ENCODE results near the gene UBAP1.
"Not testable (repeated sequence)": the region's sequence is repeated elsewhere in the genome, so short reads cannot be mapped to it uniquely, and the experiment has no call there.

Gene UBAP1

DNA sequence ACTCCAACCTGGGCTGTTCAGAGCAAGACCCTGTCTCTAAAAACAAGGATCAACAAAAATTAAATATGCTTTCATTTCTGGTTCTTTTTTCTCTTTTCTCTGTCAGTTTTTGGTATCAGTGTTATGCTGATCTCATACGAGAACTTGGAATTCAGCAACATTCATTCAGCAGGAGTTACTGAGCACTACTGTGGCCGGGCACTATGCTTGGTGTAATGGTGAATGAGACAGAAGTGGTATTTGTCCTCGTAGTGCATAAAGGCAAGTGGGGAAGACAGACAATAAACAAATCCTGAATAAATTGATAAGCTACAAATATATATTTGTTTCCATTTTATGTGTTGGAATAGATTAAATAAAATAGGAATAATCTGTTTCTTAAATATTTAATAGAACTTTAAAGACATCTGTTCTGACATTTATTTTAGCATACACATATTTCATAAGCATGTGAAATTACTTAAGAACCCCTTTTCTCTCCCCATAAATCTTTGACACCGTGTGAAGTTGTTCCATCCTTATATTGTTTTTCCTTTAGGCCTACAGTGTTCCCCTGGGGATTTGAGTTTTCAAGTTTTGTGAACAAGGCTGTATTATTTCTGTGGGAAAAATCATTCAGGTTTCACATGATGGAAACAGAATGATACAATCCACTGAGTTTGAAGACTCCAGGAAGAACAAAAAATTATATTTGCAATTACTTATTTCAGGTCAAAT lies 24.6 kb downstream of the UBAP1 start:
- Mint-ChIP-seq H3K4me1 (peaks cover 6% of the 10 kb centered on the region), H3K27ac (no peak overlapping the region), H3K36me3 (ENCODE audit: low read depth) (peaks cover 21% of the 10 kb centered on the region)

DNA sequence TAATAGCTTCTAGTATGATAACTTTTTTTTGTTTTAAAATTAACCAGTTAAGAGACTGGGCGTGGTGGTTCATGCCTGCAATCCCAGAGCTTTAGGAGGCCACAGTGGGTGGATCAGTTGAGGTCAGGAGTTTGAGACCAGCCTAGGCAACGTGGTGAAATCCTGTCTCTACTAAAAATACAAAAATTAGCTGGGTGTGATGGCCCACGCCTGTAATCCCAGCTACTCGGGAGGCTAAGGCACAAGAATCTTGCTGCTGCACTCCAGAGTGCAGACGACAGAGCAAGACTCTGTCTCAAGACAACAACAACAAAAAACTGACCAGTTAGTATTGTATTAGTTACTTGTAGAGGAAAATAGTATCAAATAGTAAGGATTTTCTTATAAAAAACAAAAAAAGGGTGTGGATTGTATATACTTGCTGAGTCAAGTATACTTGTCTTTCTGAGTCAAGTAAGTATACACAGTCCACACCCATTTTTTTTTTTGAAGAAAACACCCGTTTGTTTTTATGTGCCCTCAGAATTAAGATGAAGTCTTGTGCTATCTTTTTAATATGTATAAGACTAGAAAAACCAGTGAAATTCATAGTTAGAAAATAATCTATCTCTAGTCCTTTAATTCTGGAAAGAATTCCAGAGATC lies 25.3 kb downstream of the UBAP1 start:
- Mint-ChIP-seq H3K4me1 (peaks cover 6% of the 10 kb centered on the region), H3K27ac (no peak overlapping the region), H3K4me3 (no peak overlapping the region), H3K36me3 (ENCODE audit: low read depth) (peaks cover 22% of the 10 kb centered on the region), H3K27me3 (ENCODE audit: low read depth) (no peaks in the 10 kb centered on the region), H3K9me3 (no peaks in the 10 kb centered on the region)
- TF ChIP-seq, protein P1, sequence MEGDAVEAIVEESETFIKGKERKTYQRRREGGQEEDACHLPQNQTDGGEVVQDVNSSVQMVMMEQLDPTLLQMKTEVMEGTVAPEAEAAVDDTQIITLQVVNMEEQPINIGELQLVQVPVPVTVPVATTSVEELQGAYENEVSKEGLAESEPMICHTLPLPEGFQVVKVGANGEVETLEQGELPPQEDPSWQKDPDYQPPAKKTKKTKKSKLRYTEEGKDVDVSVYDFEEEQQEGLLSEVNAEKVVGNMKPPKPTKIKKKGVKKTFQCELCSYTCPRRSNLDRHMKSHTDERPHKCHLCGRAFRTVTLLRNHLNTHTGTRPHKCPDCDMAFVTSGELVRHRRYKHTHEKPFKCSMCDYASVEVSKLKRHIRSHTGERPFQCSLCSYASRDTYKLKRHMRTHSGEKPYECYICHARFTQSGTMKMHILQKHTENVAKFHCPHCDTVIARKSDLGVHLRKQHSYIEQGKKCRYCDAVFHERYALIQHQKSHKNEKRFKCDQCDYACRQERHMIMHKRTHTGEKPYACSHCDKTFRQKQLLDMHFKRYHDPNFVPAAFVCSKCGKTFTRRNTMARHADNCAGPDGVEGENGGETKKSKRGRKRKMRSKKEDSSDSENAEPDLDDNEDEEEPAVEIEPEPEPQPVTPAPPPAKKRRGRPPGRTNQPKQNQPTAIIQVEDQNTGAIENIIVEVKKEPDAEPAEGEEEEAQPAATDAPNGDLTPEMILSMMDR (IDR thresholded peaks at IDR 0.05; ENCODE audit: unreplicated experiment in 3 of 3), result no peak

More for the DNA sequence above, 24.6 kb downstream of the UBAP1 start:
- H3K27me3 Mint-ChIP-seq (ENCODE audit: low read depth), result no peaks in the 10 kb centered on the region
- TF ChIP-seq, protein P1 (IDR thresholded peaks at IDR 0.05; ENCODE audit: unreplicated experiment in 3 of 3), result no peak
- H3K4me3 Mint-ChIP-seq, result no peak overlapping the region
- no peaks in the 10 kb centered on the region for H3K9me3 Mint-ChIP-seq

DNA sequence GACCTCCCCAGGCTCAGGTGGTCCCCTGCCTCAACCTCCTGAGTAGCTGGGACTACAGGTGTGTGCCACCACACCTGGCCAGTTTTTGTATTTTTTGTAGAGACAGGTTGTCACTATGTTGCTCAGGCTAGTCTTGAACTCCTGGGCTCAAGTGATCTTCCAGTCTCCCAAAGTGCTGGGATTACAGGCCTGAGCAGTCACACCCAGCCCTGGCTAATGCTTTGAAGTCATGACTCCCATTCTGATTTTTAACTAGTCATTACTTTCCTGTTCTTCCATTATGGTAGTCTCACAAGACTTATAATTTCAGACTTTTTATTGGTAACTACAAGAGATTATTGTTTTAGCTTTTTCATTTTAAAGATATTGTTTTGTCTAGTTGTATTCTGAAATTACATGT lies 26.3 kb downstream of the UBAP1 start:
- Mint-ChIP-seq H3K4me3 (no peak overlapping the region), H3K27me3 (ENCODE audit: low read depth) (no peaks in the 10 kb centered on the region), H3K4me1 (peaks cover 6% of the 10 kb centered on the region), H3K27ac (no peak overlapping the region), H3K36me3 (ENCODE audit: low read depth) (peaks cover 28% of the 10 kb centered on the region), H3K9me3 (no peaks in the 10 kb centered on the region)
- TF ChIP-seq, protein P1 (IDR thresholded peaks at IDR 0.05; ENCODE audit: unreplicated experiment in 3 of 3), result no peak

DNA sequence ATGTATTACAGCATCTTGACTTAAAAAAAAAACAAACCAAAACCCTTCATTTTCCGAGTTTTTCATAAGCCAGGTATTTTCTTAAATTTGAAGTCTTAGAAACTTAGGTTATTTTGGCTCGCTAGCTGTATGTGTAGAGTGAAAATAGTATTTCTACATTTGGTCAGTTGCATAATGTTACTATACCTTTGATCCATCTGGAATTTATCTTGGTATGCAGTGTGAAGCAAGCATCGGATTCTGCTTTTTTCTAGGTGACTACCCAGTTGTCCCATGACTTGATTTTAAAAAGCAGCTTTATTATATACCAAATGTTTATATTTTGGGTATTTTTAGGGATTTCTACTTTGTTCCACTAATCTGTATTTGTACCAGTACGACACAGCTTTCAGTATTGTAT lies 27.7 kb downstream of the UBAP1 start:
- Mint-ChIP-seq H3K4me1 (peaks cover 6% of the 10 kb centered on the region), H3K36me3 (ENCODE audit: low read depth) (peaks cover 26% of the 10 kb centered on the region), H3K27ac (no peak overlapping the region), H3K27me3 (ENCODE audit: low read depth) (no peaks in the 10 kb centered on the region), H3K9me3 (no peaks in the 10 kb centered on the region), H3K4me3 (no peak overlapping the region)
- TF ChIP-seq, protein P1 (IDR thresholded peaks at IDR 0.05; ENCODE audit: unreplicated experiment in 3 of 3), result no peak

DNA sequence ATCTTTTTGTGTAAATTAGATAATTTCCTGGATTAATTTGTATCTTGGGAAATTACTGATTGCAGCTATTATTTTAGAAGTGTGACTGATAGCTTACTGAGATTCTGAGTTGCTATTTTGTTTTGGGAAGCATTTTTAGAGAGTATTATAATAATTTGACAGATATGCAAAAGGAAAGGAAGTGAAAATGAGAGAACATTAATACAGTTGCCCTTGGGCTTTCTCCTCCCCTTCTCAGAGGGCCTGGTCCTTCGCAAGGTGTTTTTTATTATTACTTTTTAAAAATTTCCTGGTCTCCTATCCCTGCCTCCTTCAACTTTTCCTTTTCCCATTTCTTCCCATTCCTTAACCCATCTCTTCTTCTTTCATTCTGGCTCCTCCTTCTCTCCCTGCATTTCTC lies 32.6 kb downstream of the UBAP1 start:
- Mint-ChIP-seq H3K4me3 (no peak overlapping the region), H3K36me3 (ENCODE audit: low read depth) (peaks cover 34% of the 10 kb centered on the region), H3K27me3 (ENCODE audit: low read depth) (no peaks in the 10 kb centered on the region), H3K9me3 (no peaks in the 10 kb centered on the region), H3K4me1 (no peaks in the 10 kb centered on the region), H3K27ac (no peak overlapping the region)
- TF ChIP-seq, protein P1 (IDR thresholded peaks at IDR 0.05; ENCODE audit: unreplicated experiment in 3 of 3), result no peak

DNA sequence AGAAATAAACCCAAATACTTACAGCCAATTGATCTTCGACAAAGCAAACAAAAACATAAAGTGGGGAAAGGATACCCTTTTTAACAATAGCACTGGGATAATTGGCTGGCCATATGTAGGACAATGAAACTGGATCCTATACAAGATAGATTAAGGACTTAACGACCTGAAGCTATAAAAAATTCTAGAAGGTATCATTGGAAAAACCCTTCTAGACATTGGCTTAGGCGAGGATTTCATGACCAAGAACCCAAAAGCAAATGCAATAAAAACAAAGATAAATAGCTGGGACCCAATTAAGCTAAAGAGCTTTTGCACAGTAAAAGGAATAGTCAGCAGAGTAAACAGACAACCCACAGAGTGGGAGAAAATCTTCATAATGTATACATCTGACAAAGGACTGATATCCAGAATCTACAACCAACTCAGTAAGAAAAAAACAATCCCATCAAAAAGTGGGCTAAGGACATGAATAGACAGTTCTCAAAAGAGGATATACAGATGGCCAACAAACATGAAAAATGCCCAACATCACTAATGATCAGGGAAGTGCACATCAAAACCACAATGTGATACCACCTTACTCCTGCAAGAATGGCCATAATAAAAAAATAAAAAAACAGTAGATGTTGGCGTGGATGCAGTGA lies 35.6 kb downstream of the UBAP1 start:
- H3K36me3 Mint-ChIP-seq (ENCODE audit: low read depth), result peaks cover 22% of the 10 kb centered on the region
- not testable (repeated sequence) for H3K27ac Mint-ChIP-seq; H3K27me3 Mint-ChIP-seq (ENCODE audit: low read depth); H3K9me3 Mint-ChIP-seq; H3K4me1 Mint-ChIP-seq; H3K4me3 Mint-ChIP-seq

Measured in nephron (organoid).